Esophagus mucosa (tissue), 1 donor: ENCODE measurements around the gene CBX1. TPM values are rescaled to one million over a fixed set of nuclear protein-coding genes. Genes with fewer than 3 reads are reported as not detected.
A peak's percentile ranks its signal among the peaks of the same experiment; 100 is the strongest.

Experiments
- ATAC-seq: fragments of 200-7000 bp; cut with Tn5 transposase; one replicate; pipeline ENCODE4 v1.9.1; 2020
- total RNA-seq: library from RNA; stranded (reverse); gene quantifications from one replicate; pipeline ENCODE4 v1.2.4, GENCODE V29; 2023
- donor health status: DM: yes; HTN: yes; CAD: no.

Gene CBX1
- 29.2 TPM for total RNA-seq

GRCh38 chr17:48101012-48101720 lies at the start of gene CBX1:
TSS of gene CBX1 (minus strand) at chr17:48101478. CDS start at chr17:48077004, 24,474 bp downstream.
- peak; percentile 96 for ATAC-seq

GRCh38 chr17:48150597-48151001 lies 49.3 kb upstream of the CBX1 start:
- ATAC-seq, result no peak

- no peak for ATAC-seq
These were observed 48.6 kb upstream of the CBX1 start for GRCh38 chr17:48149787-48150463.

- no peak for ATAC-seq
These were observed 47.8 kb upstream of the CBX1 start for GRCh38 chr17:48148854-48149786.

- ATAC-seq, result no peak
These were observed 46.9 kb upstream of the CBX1 start for GRCh38 chr17:48148029-48148770.

- ATAC-seq, result no peak
These were observed 43.9 kb upstream of the CBX1 start for GRCh38 chr17:48144976-48145798.

GRCh38 chr17:48144231-48144630 lies 43.0 kb upstream of the CBX1 start:
- no peak for ATAC-seq

GRCh38 chr17:48143629-48144028 lies 42.4 kb upstream of the CBX1 start:
- ATAC-seq, result no peak

- ATAC-seq, result no peak
These were observed 38.7 kb upstream of the CBX1 start for GRCh38 chr17:48139944-48140343.

- ATAC-seq, result no peak
These were observed 36.4 kb upstream of the CBX1 start for GRCh38 chr17:48137656-48138055.

GRCh38 chr17:48134912-48135480 lies 33.7 kb upstream of the CBX1 start:
- no peak for ATAC-seq

- ATAC-seq, result no peak
These were observed 31.1 kb upstream of the CBX1 start for GRCh38 chr17:48132385-48132784.

- peak; percentile 62 for ATAC-seq
These were observed 30.0 kb upstream of the CBX1 start for GRCh38 chr17:48131216-48131824.

GRCh38 chr17:48129981-48130380 lies 28.7 kb upstream of the CBX1 start:
- ATAC-seq, result no peak

- no peak for ATAC-seq
These were observed 27.1 kb upstream of the CBX1 start for GRCh38 chr17:48128400-48128799.

GRCh38 chr17:48127371-48128051 lies 26.2 kb upstream of the CBX1 start:
- ATAC-seq, result peak; percentile 96

- ATAC-seq, result no peak
These were observed 25.2 kb upstream of the CBX1 start for GRCh38 chr17:48126532-48126850.

- ATAC-seq, result no peak
These were observed 24.7 kb upstream of the CBX1 start for GRCh38 chr17:48125829-48126531.

- no peak for ATAC-seq
These were observed 22.6 kb upstream of the CBX1 start for GRCh38 chr17:48123776-48124388.
